KMS-11 (cell line): ENCODE data around the gene STK4.
"Not testable (repeated sequence)": the region's sequence is repeated elsewhere in the genome, so short reads cannot be mapped to it uniquely, and the experiment has no call there.

ENCODE experiments used
- H2AFZ ChIP-seq: fragments of 200-600 bp; sonication (generic); 2 replicates; pipeline ENCODE4 v1.6.1; 2016; ENCODE audit warnings: antibody characterized with exemption, mixed run types, low read depth
- H3K27ac ChIP-seq: fragments of 200-600 bp; sonication (generic); 2 replicates; pipeline ENCODE4 v1.6.1; 2016; ENCODE audit warnings: mild to moderate bottlenecking, mixed run types
- H3K27me3 ChIP-seq: fragments of 200-600 bp; sonication (generic); 2 replicates; pipeline ENCODE4 v1.6.1; 2017; ENCODE audit warnings: mild to moderate bottlenecking, low read depth, mixed run types, moderate library complexity; ENCODE audit not compliant: insufficient read depth
- H3K36me3 ChIP-seq: fragments of 200-600 bp; sonication (generic); 2 replicates; pipeline ENCODE4 v1.6.1; 2017; ENCODE audit warnings: mild to moderate bottlenecking, mixed run types; ENCODE audit not compliant: insufficient read depth
- H3K4me1 ChIP-seq: fragments of 200-600 bp; sonication (generic); 2 replicates; pipeline ENCODE4 v1.6.1; 2016; ENCODE audit warnings: mild to moderate bottlenecking, low read depth, mixed run types; ENCODE audit not compliant: poor library complexity, severe bottlenecking
- H3K4me2 ChIP-seq: fragments of 200-600 bp; sonication (generic); 2 replicates; pipeline ENCODE4 v1.7.0; 2016; ENCODE audit warnings: mild to moderate bottlenecking, mixed run types
- H3K4me3 ChIP-seq: fragments of 200-600 bp; sonication (generic); IDR thresholded peaks from 2 replicates; pipeline ENCODE4 v1.6.1; 2017; ENCODE audit warnings: low read depth, low read length, mixed read lengths; ENCODE audit not compliant: insufficient read depth
- H3K79me2 ChIP-seq: fragments of 200-600 bp; sonication (generic); 2 replicates; pipeline ENCODE4 v1.6.1; 2016; ENCODE audit warnings: low read depth, mixed run types; ENCODE audit not compliant: insufficient read depth
- H3K9ac ChIP-seq: fragments of 200-600 bp; sonication (generic); 2 replicates; pipeline ENCODE4 v1.6.1; 2016; ENCODE audit warnings: mild to moderate bottlenecking, mixed run types
- H4K20me1 ChIP-seq: fragments of 200-600 bp; sonication (generic); 2 replicates; pipeline ENCODE4 v1.6.1; 2016; ENCODE audit warnings: mild to moderate bottlenecking, mixed run types; ENCODE audit not compliant: insufficient read depth
- CTCF ChIP-seq: fragments of 200-600 bp; sonication (generic); conservative IDR thresholded peaks from 2 replicates; pipeline ENCODE4 v1.6.1; 2017; ENCODE audit warnings: low read depth, mild to moderate bottlenecking, antibody characterized with exemption, low read length, moderate library complexity, mixed read lengths

Gene STK4

GRCh38 chr20:45019027-45019761 is 52.9 kb downstream of the STK4 start:
- Histone ChIP-seq H3K27ac (no peak overlapping the region), H3K36me3 (peaks cover 8% of the 10 kb centered on the region; the same call in 1 of the 2 replicates), H3K27me3 (no peaks in the 10 kb centered on the region), H3K9ac (no peak overlapping the region), H4K20me1 (no peaks in the 10 kb centered on the region), H3K4me1 (peaks cover 84% of the 10 kb centered on the region), H3K4me3 (no peak overlapping the region), H3K4me2 (no peak overlapping the region), H2AFZ (no peak overlapping the region), H3K79me2 (no peaks in the 10 kb centered on the region; the same call in 1 of the 2 replicates)
- no peak for TF ChIP-seq CTCF

GRCh38 chr20:45019762-45020123 is 53.4 kb downstream of the STK4 start:
- Histone ChIP-seq H3K27ac (no peak overlapping the region), H3K9ac (no peak overlapping the region), H3K79me2 (no peaks in the 10 kb centered on the region; the same call in 1 of the 2 replicates), H3K36me3 (peaks cover 8% of the 10 kb centered on the region; the same call in 1 of the 2 replicates), H3K4me1 (peaks cover 79% of the 10 kb centered on the region), H3K4me3 (no peak overlapping the region), H3K27me3 (no peaks in the 10 kb centered on the region), H4K20me1 (no peaks in the 10 kb centered on the region), H2AFZ (no peak overlapping the region), H3K4me2 (no peak overlapping the region)
- TF ChIP-seq CTCF: no peak

GRCh38 chr20:45020236-45020886 is 54.0 kb downstream of the STK4 start:
- Histone ChIP-seq H3K4me3 (no peak overlapping the region), H3K27me3 (no peaks in the 10 kb centered on the region), H3K79me2 (no peaks in the 10 kb centered on the region; the same call in 1 of the 2 replicates), H3K36me3 (peaks cover 9% of the 10 kb centered on the region; the same call in 1 of the 2 replicates), H3K9ac (no peak overlapping the region), H3K27ac (no peak overlapping the region), H2AFZ (no peak overlapping the region), H4K20me1 (no peaks in the 10 kb centered on the region), H3K4me1 (peaks cover 73% of the 10 kb centered on the region), H3K4me2 (0 out of 2 replicates have a peak overlapping the region, but pooled peaks have one; percentile 13)
- no peak for TF ChIP-seq CTCF

- no peak overlapping the region for H3K4me2 ChIP-seq
- H4K20me1 ChIP-seq: no peaks in the 10 kb centered on the region
- H3K79me2 ChIP-seq: peaks cover 2% of the 10 kb centered on the region; the same call in 1 of the 2 replicates
- H2AFZ ChIP-seq: no peak overlapping the region
- H3K27ac ChIP-seq: no peak overlapping the region
- H3K9ac ChIP-seq: no peak overlapping the region
- no peaks in the 10 kb centered on the region for H3K27me3 ChIP-seq
- peaks cover 16% of the 10 kb centered on the region; the same call in 1 of the 2 replicates for H3K36me3 ChIP-seq
- peaks cover 60% of the 10 kb centered on the region for H3K4me1 ChIP-seq
- H3K4me3 ChIP-seq: no peak overlapping the region
- no peak for TF ChIP-seq CTCF
Observed at GRCh38 chr20:45021631-45022030, 55.3 kb downstream of the STK4 start.

GRCh38 chr20:45023140-45023539 is 56.8 kb downstream of the STK4 start:
- H2AFZ ChIP-seq, H3K27ac ChIP-seq, H3K4me3 ChIP-seq, H3K79me2 ChIP-seq, H4K20me1 ChIP-seq, H3K27me3 ChIP-seq, H3K4me2 ChIP-seq, H3K9ac ChIP-seq: not testable (repeated sequence)
- Histone ChIP-seq H3K36me3 (peaks cover 16% of the 10 kb centered on the region; the same call in 1 of the 2 replicates), H3K4me1 (peaks cover 53% of the 10 kb centered on the region)
